ENCODE measurements around the gene CEACAM21. TPM values are rescaled to one million over a fixed set of nuclear protein-coding genes. Genes with fewer than 3 reads are reported as not detected.
"Not testable (repeated sequence)": the region's sequence is repeated elsewhere in the genome, so short reads cannot be mapped to it uniquely, and the experiment has no call there.

Gene CEACAM21
- total RNA-seq, 4 donors from 2014 or later: 1.7 to 9.9 (median 2.5) TPM; not detected in 1

- Histone ChIP-seq H3K9me3 (peaks cover 0 to 13% (median 0%) of the 10 kb centered on the region in 4 donors), H3K27ac (no peak overlapping the region), H3K4me3 (no peak overlapping the region), H3K4me1 (no peaks in the 10 kb centered on the region), H3K27me3 (no peaks in the 10 kb centered on the region), H3K36me3 (no peaks in the 10 kb centered on the region)
- TF ChIP-seq POLR2A (IDR thresholded peaks at IDR 0.05) (no peak), CTCF (IDR thresholded peaks at IDR 0.05) (no peak)
- DNase-seq: no peak
Measured at GRCh38 chr19:41578886-41579285, 2.9 kb downstream of the CEACAM21 start.

GRCh38 chr19:41581068-41581467, 5.1 kb downstream of the CEACAM21 start:
- H3K36me3 ChIP-seq, DNase-seq, H3K27me3 ChIP-seq, H3K4me3 ChIP-seq, H3K27ac ChIP-seq, H3K4me1 ChIP-seq: not testable (repeated sequence)
- peaks cover 0 to 13% (median 0%) of the 10 kb centered on the region in 4 donors for H3K9me3 ChIP-seq

- peaks cover 0 to 13% (median 0%) of the 10 kb centered on the region in 4 donors for H3K9me3 ChIP-seq
- H3K27me3 ChIP-seq, H3K27ac ChIP-seq, H3K36me3 ChIP-seq, H3K4me1 ChIP-seq, DNase-seq, H3K4me3 ChIP-seq: not testable (repeated sequence)
Measured at GRCh38 chr19:41582577-41583182, 6.7 kb downstream of the CEACAM21 start.

- TF ChIP-seq POLR2A (IDR thresholded peaks at IDR 0.05) (no peak), CTCF (IDR thresholded peaks at IDR 0.05) (no peak)
- no peak for DNase-seq
- H3K36me3 ChIP-seq: no peaks in the 10 kb centered on the region
- no peak overlapping the region for H3K27ac ChIP-seq
- no peak overlapping the region for H3K4me3 ChIP-seq
- H3K27me3 ChIP-seq: no peaks in the 10 kb centered on the region
- no peaks in the 10 kb centered on the region for H3K4me1 ChIP-seq
- peaks cover 0 to 13% (median 0%) of the 10 kb centered on the region in 4 donors for H3K9me3 ChIP-seq
Measured at GRCh38 chr19:41584260-41584810, 8.4 kb downstream of the CEACAM21 start.

- no peaks in the 10 kb centered on the region for H3K27me3 ChIP-seq
- H3K4me1 ChIP-seq: no peaks in the 10 kb centered on the region
- no peaks in the 10 kb centered on the region for H3K36me3 ChIP-seq
- H3K27ac ChIP-seq: no peak overlapping the region
- peaks cover 0 to 13% (median 0%) of the 10 kb centered on the region in 4 donors for H3K9me3 ChIP-seq
- no peak for TF ChIP-seq POLR2A (IDR thresholded peaks at IDR 0.05)
- TF ChIP-seq CTCF (IDR thresholded peaks at IDR 0.05): no peak
- H3K4me3 ChIP-seq: no peak overlapping the region
- no peak for DNase-seq
Measured at GRCh38 chr19:41584931-41585330, 9.0 kb downstream of the CEACAM21 start.

- Histone ChIP-seq H3K27me3 (no peaks in the 10 kb centered on the region), H3K4me1 (no peaks in the 10 kb centered on the region), H3K36me3 (no peaks in the 10 kb centered on the region), H3K27ac (no peak overlapping the region), H3K9me3 (peaks cover 0 to 9% (median 0%) of the 10 kb centered on the region in 4 donors), H3K4me3 (no peak overlapping the region)
- TF ChIP-seq CTCF (IDR thresholded peaks at IDR 0.05) (no peak), POLR2A (IDR thresholded peaks at IDR 0.05) (no peak)
- DNase-seq: no peak
Measured at GRCh38 chr19:41586064-41586463, 10.1 kb downstream of the CEACAM21 start.

Measured in Peyer's patch (tissue), 4 donors.